HG02973 (cell line): ENCODE results near the gene LAPTM5.
A peak's percentile ranks its signal among the peaks of the same experiment; 100 is the strongest.

ENCODE experiments used
- ATAC-seq: cut with Tn5 transposase; IDR thresholded peaks from one replicate; pipeline ENCODE4 v1.9.1; 2021; ENCODE audit warnings: moderate library complexity; ENCODE audit not compliant: unreplicated experiment

LAPTM5 gene

DNA sequence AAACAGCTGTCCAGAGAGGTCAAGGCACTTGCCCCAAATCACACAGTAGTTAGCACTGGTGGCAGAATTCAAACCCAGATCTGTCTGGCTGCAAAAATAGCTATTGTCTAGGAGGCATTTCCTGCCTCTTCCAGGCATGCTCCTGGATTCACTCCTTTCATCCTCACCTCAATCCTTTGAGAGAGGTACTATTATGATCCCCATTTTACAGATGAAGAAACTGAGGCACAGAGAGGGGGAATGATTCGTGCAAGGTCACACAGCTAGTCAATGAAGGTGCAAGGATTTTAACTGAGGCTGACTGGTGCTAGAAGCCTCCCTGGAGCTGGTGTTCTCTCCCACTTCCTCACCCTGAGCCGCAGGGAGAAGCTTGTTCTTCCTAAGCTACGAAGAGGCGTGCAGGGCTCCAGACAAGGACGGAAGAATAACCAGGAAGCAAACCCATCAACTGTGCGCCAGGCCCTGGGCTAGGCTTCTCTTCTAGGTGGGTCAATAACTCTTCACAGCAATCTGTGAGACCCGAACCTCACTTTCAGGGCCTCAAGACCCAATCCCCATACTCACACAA is 631 bp upstream of the LAPTM5 start:
- ATAC-seq = no peak

- ATAC-seq = no peak
Measured at GRCh38 chr1:30756545-30757351, 826 bp downstream of the LAPTM5 start.

DNA sequence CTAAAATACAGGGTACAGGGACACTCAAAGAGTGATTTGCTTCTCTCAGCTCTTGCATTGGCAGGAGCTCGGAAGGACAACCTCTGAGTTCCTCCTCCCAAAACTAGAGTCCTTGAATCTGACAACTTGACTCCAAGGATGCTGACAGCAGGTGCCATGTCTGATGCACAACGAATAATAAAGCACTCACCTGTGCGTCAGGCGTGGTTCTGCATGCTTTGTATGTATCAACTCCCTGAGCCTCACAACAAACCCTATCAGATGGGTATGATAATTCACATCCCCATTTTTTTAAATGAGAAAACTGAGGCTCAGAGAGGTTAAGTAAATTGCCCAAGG is 1.4 kb downstream of the LAPTM5 start:
- ATAC-seq = no peak

DNA sequence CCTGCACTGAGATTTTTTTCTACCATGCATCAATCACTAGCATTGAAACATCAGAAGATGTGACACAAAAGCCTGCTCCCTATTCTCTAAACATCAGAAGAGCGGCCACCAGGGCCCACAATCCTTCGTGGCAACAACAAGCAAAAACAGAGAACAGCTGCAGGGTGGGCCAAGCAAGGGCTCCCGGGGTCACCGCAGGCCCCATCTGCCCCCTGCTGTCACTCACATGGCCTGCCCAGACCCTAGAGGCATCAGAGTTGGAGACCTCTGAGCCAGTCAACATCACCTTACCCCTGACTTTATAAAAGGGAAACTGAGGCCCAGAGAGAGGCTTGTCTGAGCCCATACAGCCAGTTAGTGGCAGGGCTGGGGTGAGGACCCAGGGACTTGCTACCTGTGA is 1.8 kb downstream of the LAPTM5 start:
- ATAC-seq = no peak

- no peak for ATAC-seq
Measured at GRCh38 chr1:30755334-30755733, 2.2 kb downstream of the LAPTM5 start.

- peak; percentile 40 for ATAC-seq
Measured at GRCh38 chr1:30754684-30755171, 2.8 kb downstream of the LAPTM5 start.

DNA sequence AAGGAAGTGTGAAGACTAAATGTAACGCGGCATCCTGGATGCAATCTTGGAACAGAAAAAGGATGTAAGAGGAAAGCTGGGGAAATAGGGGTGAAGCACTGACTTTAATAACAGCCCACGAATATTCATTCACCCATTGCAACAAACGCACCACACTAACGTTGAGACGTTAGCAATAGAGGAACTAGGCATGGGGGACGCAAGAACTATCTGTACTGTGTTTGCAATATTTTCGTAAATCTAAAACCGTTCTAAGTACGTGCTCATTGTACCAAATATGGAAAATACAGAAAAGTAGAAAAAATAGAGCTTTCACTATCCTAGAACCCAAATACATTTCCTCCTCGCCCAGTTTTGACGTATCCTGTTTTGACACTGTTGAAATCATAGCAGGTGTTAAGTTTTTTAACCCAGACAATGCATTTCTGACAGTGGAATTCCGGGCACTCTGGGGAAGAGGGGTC is 3.9 kb downstream of the LAPTM5 start:
- no peak for ATAC-seq

DNA sequence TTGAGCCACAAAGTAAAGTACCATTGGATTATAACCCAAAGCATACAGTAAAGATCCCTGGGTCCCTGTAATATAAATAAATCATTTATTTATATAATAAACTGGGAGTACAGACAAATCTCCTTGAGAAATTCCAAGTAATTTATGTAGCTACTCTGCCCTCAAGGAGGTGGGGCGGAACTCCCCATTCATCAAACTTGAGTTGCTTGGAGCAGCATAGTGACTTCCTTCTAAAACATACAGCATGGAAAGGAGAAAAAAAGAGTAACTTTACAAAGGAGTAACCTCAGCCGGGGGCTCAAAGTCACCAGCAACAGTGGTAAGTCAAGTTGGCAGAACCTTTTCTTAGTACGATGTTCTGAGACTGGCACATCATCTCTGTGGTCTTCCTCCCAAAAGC is 4.5 kb downstream of the LAPTM5 start:
- ATAC-seq = no peak

DNA sequence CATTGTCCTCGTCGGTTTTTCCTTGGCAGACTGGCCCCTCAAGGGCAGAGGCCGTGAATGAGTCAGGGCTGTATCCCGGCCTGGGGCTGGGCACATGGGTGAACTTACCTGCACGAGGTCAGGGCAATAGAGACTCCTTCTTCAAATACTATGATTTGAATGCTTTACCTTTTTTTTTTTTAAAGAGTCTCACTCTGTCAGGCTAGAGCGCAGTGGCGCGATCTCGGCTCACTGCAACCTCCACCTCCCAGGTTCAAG is 5.0 kb downstream of the LAPTM5 start:
- ATAC-seq = no peak

DNA sequence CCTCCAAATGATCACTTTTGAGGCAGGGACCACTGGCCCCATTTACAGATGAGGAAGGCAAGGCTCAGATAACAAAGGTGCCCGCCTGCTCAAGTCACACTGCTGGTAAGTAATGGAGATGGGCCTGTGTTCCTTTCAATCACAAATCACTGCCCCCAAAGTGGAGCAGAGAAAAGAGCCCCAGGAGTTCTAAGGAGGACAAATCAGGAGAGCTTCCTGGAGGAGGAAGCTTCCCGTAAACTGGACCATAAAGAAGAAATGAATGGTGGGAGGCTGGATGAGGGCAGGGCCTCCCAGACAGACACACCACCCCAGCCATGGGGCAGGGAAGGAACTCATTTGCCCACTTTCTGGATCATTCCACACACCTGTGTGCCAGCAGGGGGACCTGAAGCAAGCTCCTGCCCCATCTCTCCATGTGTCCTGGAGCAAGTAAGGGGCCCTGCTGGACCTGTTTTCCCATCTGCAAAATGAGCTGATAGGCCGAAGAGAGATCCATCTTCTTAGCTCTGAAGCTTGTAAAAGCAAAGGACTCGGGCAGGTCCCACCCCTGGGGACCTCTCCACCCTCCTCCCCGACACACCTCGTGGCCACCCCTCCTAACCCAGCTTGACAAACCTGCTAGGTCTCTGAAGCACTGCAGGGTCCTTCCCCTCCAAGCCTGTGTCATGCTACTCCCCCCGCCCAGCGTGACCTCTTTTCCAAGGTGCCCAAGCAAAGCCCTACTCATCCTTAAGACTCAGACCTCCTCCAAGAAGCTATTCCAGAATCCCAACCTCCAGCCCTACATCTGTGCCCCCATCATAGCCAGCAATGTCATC is 5.5 kb downstream of the LAPTM5 start:
- no peak for ATAC-seq

DNA sequence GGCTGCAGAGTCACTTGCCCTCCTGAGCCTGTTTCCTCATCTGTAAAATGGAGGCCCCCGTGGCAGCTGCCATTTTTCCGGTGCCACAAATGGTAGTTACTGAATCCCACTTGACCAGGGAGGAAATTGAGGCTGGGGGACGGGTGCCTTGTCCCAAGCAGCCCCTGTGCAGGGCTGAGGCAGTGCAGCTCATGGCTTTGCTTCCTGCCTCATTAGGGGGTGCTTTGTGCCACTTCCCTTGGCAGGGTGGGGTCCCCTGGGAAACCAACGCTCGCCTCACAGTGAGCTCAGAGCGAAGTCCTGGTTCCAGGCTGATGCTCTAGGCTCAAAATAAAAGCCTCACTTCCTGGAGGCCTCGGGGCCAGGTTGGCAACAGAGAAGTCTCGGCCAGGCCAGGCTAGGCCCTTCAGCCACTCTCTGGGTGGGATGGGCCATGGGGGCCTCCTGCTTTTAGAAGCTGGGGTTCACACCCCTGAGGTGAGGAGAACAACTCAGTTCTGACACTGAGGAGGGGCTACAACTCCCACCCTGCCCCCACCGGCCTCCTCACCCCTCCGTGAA is 6.8 kb downstream of the LAPTM5 start:
- no peak for ATAC-seq

GRCh38 chr1:30749691-30750583 is 7.6 kb downstream of the LAPTM5 start:
- ATAC-seq = no peak

- no peak for ATAC-seq
Measured at GRCh38 chr1:30748699-30749401, 8.7 kb downstream of the LAPTM5 start.

GRCh38 chr1:30748098-30748698 is 9.4 kb downstream of the LAPTM5 start:
- ATAC-seq = no peak

GRCh38 chr1:30747033-30748008 is 10.3 kb downstream of the LAPTM5 start:
- no peak for ATAC-seq

DNA sequence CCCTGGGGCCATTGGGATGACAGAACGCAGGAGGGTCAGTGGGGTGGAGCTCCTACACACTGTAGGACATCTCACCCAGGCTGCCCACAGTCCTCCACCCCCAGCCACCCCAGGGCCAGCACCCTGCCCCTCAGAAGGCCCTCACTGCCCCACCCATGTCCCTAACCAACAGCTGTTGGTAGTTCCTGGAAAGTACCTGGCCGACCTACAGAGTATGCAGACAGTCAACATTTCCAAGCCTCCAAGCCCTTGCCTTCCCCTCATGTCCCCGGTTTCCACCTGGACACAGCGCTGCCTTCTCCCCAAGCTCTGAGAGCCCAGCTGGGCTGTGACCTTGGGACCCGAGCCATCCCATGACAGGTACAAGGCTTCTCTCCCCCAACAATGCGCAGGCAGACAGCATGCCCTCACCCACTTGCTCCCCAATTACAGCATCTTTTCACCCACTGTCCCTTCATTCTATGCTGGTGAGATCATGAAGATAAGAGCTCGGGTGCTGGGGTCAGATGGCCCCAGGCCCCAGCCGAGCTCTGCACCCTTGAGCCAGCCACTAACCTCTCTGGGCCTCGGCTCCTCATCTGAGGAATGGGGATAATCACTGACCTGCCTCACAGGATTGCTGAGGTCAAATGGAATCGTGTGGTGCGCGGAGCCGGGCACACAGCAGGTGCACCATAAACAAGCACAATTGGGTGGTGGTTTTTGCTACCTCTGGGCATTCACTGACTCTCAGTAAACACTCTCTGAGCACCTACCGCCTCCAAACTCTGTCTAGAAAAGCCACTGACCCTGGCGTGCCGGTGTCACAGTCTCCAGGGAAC is 11.2 kb downstream of the LAPTM5 start:
- no peak for ATAC-seq

GRCh38 chr1:30745834-30746208 is 11.8 kb downstream of the LAPTM5 start:
- no peak for ATAC-seq
